Glutamatergic neuron (in vitro differentiated cells): ENCODE measurements around the gene NKIRAS2. TPM values are rescaled to one million over a fixed set of nuclear protein-coding genes. Genes with fewer than 3 reads are reported as not detected.

Experiments
- DNase-seq: peaks from one replicate; pipeline ENCODE4 v3.0.0; 2022
- H3K27ac Mint-ChIP-seq: one replicate; pipeline ENCODE4 v1.8.0; 2020; ENCODE audit warnings: mild to moderate bottlenecking, mixed read lengths, inconsistent platforms; ENCODE audit not compliant: unreplicated experiment
- H3K27me3 Mint-ChIP-seq: one replicate; pipeline ENCODE4 v1.8.0; 2020; ENCODE audit warnings: mild to moderate bottlenecking, moderate library complexity, mixed read lengths, inconsistent platforms; ENCODE audit not compliant: unreplicated experiment
- H3K36me3 Mint-ChIP-seq: one replicate; pipeline ENCODE4 v1.8.0; 2020; ENCODE audit warnings: mild to moderate bottlenecking, mixed read lengths, inconsistent platforms; ENCODE audit not compliant: unreplicated experiment
- H3K4me1 Mint-ChIP-seq: one replicate; pipeline ENCODE4 v1.8.0; 2020; ENCODE audit warnings: mild to moderate bottlenecking, low read depth, mixed read lengths, inconsistent platforms; ENCODE audit not compliant: unreplicated experiment
- H3K4me3 Mint-ChIP-seq: one replicate; pipeline ENCODE4 v1.8.0; 2020; ENCODE audit warnings: mild to moderate bottlenecking, mixed read lengths, inconsistent platforms; ENCODE audit not compliant: unreplicated experiment
- H3K9me3 Mint-ChIP-seq: one replicate; pipeline ENCODE4 v1.8.0; 2020; ENCODE audit warnings: mild to moderate bottlenecking, moderate library complexity, mixed read lengths, inconsistent platforms; ENCODE audit not compliant: unreplicated experiment
- total RNA-seq: library from RNA; stranded (reverse); fragmentation: NEBNext Ultra II Directional; extraction: Animal tissue kit (Norgen Biotek cat#: 25700); gene quantifications from one replicate; pipeline ENCODE4 v1.2.1, GENCODE V29; 2021; ENCODE audit not compliant: unreplicated experiment
- TF ChIP-seq, protein P1 (sequence below): fragments of 200-600 bp; sonication (generic); IDR thresholded peaks from one replicate; pipeline ENCODE4 v1.5.0; 2021; ENCODE audit not compliant: partially characterized antibody, unreplicated experiment

NKIRAS2 gene
- total RNA-seq, 1 donor from 2014 or later: 88.8 TPM

DNA sequence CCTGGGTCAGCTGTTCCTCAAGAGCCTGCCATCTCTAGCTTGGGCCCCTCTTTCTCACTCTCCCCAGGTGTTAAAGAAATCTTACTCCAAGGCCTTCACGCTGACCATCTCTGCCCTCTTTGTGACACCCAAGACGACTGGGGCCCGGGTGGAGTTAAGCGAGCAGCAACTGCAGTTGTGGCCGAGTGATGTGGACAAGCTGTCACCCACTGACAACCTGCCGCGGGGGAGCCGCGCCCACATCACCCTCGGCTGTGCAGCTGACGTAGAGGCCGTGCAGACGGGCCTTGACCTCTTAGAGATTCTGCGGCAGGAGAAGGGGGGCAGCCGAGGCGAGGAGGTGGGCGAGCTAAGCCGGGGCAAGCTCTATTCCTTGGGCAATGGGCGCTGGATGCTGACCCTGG is 46.5 kb upstream of the NKIRAS2 start:
- TF ChIP-seq, protein P1, sequence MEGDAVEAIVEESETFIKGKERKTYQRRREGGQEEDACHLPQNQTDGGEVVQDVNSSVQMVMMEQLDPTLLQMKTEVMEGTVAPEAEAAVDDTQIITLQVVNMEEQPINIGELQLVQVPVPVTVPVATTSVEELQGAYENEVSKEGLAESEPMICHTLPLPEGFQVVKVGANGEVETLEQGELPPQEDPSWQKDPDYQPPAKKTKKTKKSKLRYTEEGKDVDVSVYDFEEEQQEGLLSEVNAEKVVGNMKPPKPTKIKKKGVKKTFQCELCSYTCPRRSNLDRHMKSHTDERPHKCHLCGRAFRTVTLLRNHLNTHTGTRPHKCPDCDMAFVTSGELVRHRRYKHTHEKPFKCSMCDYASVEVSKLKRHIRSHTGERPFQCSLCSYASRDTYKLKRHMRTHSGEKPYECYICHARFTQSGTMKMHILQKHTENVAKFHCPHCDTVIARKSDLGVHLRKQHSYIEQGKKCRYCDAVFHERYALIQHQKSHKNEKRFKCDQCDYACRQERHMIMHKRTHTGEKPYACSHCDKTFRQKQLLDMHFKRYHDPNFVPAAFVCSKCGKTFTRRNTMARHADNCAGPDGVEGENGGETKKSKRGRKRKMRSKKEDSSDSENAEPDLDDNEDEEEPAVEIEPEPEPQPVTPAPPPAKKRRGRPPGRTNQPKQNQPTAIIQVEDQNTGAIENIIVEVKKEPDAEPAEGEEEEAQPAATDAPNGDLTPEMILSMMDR: no peak
- Mint-ChIP-seq H3K36me3 (peaks cover 5% of the 10 kb centered on the region), H3K4me1 (no peaks in the 10 kb centered on the region), H3K27ac (no peak overlapping the region), H3K27me3 (peaks cover 9% of the 10 kb centered on the region), H3K9me3 (peaks cover 7% of the 10 kb centered on the region), H3K4me3 (no peak overlapping the region)
- no peak for DNase-seq

GRCh38 chr17:41974031-41974430 is 45.9 kb upstream of the NKIRAS2 start:
- no peak for DNase-seq
- Mint-ChIP-seq H3K4me3 (no peak overlapping the region), H3K36me3 (peaks cover 5% of the 10 kb centered on the region), H3K9me3 (peaks cover 7% of the 10 kb centered on the region), H3K27ac (no peak overlapping the region), H3K4me1 (no peaks in the 10 kb centered on the region), H3K27me3 (peaks cover 8% of the 10 kb centered on the region)
- TF ChIP-seq, protein P1: no peak

- Mint-ChIP-seq H3K27me3 (peaks cover 8% of the 10 kb centered on the region), H3K9me3 (peaks cover 5% of the 10 kb centered on the region), H3K27ac (no peak overlapping the region), H3K4me1 (no peaks in the 10 kb centered on the region), H3K36me3 (peaks cover 5% of the 10 kb centered on the region), H3K4me3 (no peak overlapping the region)
- TF ChIP-seq, protein P1: no peak
- no peak for DNase-seq
These were observed 45.2 kb upstream of the NKIRAS2 start for GRCh38 chr17:41974658-41975057.

DNA sequence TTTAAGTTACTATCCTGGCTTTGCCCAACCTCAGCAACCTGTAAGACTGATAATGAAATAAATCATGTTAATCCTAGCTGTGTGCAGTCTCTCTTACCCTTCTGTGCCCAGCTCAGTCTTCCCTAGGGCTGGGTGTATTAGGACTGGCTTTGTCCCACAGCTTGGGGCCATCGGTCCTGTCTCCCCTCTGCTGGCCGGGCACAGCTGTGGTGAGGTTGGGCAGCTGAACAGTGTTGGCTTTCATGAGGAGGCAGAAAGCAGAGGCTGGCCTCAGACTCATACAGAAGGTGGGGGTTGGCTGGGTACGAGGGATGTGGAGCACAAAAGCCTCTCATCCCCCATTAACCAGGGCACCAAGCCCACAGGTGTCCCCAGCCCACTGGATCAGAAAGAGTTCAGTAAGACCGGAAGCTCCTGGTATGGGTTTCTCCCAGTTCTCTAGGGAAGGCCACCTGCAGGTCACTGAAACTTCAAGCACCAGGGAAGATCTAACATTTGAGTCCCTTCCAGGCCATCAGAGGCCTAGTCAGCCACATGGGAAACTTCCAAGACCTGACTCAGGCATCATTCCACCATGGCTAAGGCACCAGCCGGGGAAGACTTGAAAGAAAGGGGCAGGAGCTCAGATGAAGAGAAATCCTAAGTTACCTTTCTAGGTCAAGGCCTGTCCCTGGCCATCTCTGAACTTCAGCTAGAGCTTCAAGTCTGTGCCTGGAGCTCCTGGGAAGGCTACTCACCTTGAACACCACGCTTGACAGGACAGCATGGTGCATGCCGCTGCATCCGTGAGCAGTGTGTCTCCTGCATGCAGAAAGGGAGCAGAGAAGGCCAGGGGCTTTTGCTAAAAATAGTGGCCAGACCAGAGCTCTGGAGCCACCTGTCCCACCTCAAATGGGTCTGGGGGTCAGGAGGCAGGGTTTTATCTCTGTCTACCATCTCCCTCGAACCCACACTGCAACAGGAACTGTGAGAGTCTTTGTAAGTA is 44.5 kb upstream of the NKIRAS2 start:
- H3K36me3 Mint-ChIP-seq: peaks cover 5% of the 10 kb centered on the region
- no peak overlapping the region for H3K27ac Mint-ChIP-seq

More for the DNA sequence above, 44.5 kb upstream of the NKIRAS2 start:
- Mint-ChIP-seq H3K4me1 (no peaks in the 10 kb centered on the region), H3K27me3 (peaks cover 8% of the 10 kb centered on the region), H3K9me3 (peaks cover 5% of the 10 kb centered on the region), H3K4me3 (no peak overlapping the region)
- no peak for DNase-seq
- TF ChIP-seq, protein P1: no peak
